GM13976 (cell line): ENCODE measurements around the gene HENMT1.
"Not testable (repeated sequence)": the region's sequence is repeated elsewhere in the genome, so short reads cannot be mapped to it uniquely, and the experiment has no call there.

Experiments used
- DNase-seq: peaks from one replicate; pipeline ENCODE4 v3.0.0; 2012; ENCODE audit warnings: low spot score
- CTCF ChIP-seq: IDR thresholded peaks from 2 replicates; pipeline ENCODE4 v1.5.1; 2012; ENCODE audit warnings: borderline replicate concordance, mild to moderate bottlenecking; ENCODE audit not compliant: insufficient read depth; ENCODE audit errors: extremely low read depth, missing control alignments, control extremely low read depth
- in situ Hi-C: fragments of 300-500 bp; cut with MboI; formaldehyde crosslinking; loops from one replicate; pipeline ENCODE4 v1.12.0; 2022; ENCODE audit warnings: low sequenced_read_pairs, mixed read lengths, inconsistent platforms; ENCODE audit not compliant: unreplicated experiment

The HENMT1 gene

GRCh38 chr1:108670131-108670773, 9.4 kb upstream of the HENMT1 start:
- in situ Hi-C loops: no loop called here

GRCh38 chr1:108669679-108670078, 8.8 kb upstream of the HENMT1 start:
- in situ Hi-C loops: no loop called here

More at GRCh38 chr1:108670131-108670773, 9.4 kb upstream of the HENMT1 start:
- no peak for TF ChIP-seq CTCF
- DNase-seq: no peak

GRCh38 chr1:108668777-108669176, 7.9 kb upstream of the HENMT1 start:
- no peak for DNase-seq
- in situ Hi-C loops: no loop called here
- TF ChIP-seq CTCF: no peak

More at GRCh38 chr1:108669679-108670078, 8.8 kb upstream of the HENMT1 start:
- no peak for TF ChIP-seq CTCF
- no peak for DNase-seq

GRCh38 chr1:108667422-108667821, 6.5 kb upstream of the HENMT1 start:
- DNase-seq, in situ Hi-C loops: not testable (repeated sequence)

- in situ Hi-C loops: no loop called here
- no peak for TF ChIP-seq CTCF
- no peak for DNase-seq
These were observed 4.9 kb upstream of the HENMT1 start for GRCh38 chr1:108665771-108666170.

- in situ Hi-C loops: no loop called here
- no peak for DNase-seq
- TF ChIP-seq CTCF: no peak
These were observed 4.2 kb upstream of the HENMT1 start for GRCh38 chr1:108665067-108665466.

- no peak for DNase-seq
- in situ Hi-C loops: no loop called here
- TF ChIP-seq CTCF: no peak
These were observed 3.6 kb upstream of the HENMT1 start for GRCh38 chr1:108664481-108664880.
